ENCODE data around the gene KIF5C.

The KIF5C gene

GRCh38 chr2:148924514-148925178 lies 49.6 kb downstream of the KIF5C start:
- no peak for DNase-seq (ENCODE audit: low read depth, low spot score)

GRCh38 chr2:148926291-148926961 lies 51.4 kb downstream of the KIF5C start:
- no peak for DNase-seq (ENCODE audit: low read depth, low spot score)

- DNase-seq (ENCODE audit: low read depth, low spot score), result no peak
These were observed 52.0 kb downstream of the KIF5C start for GRCh38 chr2:148926981-148927401.

- DNase-seq (ENCODE audit: low read depth, low spot score), result no peak
These were observed 53.4 kb downstream of the KIF5C start for GRCh38 chr2:148928395-148928794.

GRCh38 chr2:148930046-148930775 lies 55.2 kb downstream of the KIF5C start:
- no peak for DNase-seq (ENCODE audit: low read depth, low spot score)

GRCh38 chr2:148932536-148932935 lies 57.5 kb downstream of the KIF5C start:
- no peak for DNase-seq (ENCODE audit: low read depth, low spot score)

GRCh38 chr2:148933456-148933855 lies 58.4 kb downstream of the KIF5C start:
- no peak for DNase-seq (ENCODE audit: low read depth, low spot score)

GRCh38 chr2:148935791-148936190 lies 60.8 kb downstream of the KIF5C start:
- no peak for DNase-seq (ENCODE audit: low read depth, low spot score)

GRCh38 chr2:148936857-148937450 lies 61.9 kb downstream of the KIF5C start:
- no peak for DNase-seq (ENCODE audit: low read depth, low spot score)

- no peak for DNase-seq (ENCODE audit: low read depth, low spot score)
These were observed 64.2 kb downstream of the KIF5C start for GRCh38 chr2:148939271-148939670.

- no peak for DNase-seq (ENCODE audit: low read depth, low spot score)
These were observed 68.1 kb downstream of the KIF5C start for GRCh38 chr2:148943097-148943496.

GRCh38 chr2:148944536-148944935 lies 69.5 kb downstream of the KIF5C start:
- DNase-seq (ENCODE audit: low read depth, low spot score), result no peak

- DNase-seq (ENCODE audit: low read depth, low spot score), result no peak
These were observed 72.3 kb downstream of the KIF5C start for GRCh38 chr2:148947299-148947698.

- no peak for DNase-seq (ENCODE audit: low read depth, low spot score)
These were observed 73.8 kb downstream of the KIF5C start for GRCh38 chr2:148948868-148949267.

GRCh38 chr2:148949348-148949747 lies 74.3 kb downstream of the KIF5C start:
- no peak for DNase-seq (ENCODE audit: low read depth, low spot score)

GRCh38 chr2:148952621-148953020 lies 77.6 kb downstream of the KIF5C start:
- no peak for DNase-seq (ENCODE audit: low read depth, low spot score)

GRCh38 chr2:148953426-148953825 lies 78.4 kb downstream of the KIF5C start:
- no peak for DNase-seq (ENCODE audit: low read depth, low spot score)

- no peak for DNase-seq (ENCODE audit: low read depth, low spot score)
These were observed 79.5 kb downstream of the KIF5C start for GRCh38 chr2:148954536-148954935.

- no peak for DNase-seq (ENCODE audit: low read depth, low spot score)
These were observed 80.8 kb downstream of the KIF5C start for GRCh38 chr2:148955798-148956197.

GRCh38 chr2:148957023-148957422 lies 82.0 kb downstream of the KIF5C start:
- no peak for DNase-seq (ENCODE audit: low read depth, low spot score)

GRCh38 chr2:148959745-148960144 lies 84.7 kb downstream of the KIF5C start:
- DNase-seq (ENCODE audit: low read depth, low spot score), result no peak

- no peak for DNase-seq (ENCODE audit: low read depth, low spot score)
These were observed 85.5 kb downstream of the KIF5C start for GRCh38 chr2:148960483-148960882.
